Measurements from ENCODE around the gene CYP27B1.

- TF ChIP-seq, protein P1, sequence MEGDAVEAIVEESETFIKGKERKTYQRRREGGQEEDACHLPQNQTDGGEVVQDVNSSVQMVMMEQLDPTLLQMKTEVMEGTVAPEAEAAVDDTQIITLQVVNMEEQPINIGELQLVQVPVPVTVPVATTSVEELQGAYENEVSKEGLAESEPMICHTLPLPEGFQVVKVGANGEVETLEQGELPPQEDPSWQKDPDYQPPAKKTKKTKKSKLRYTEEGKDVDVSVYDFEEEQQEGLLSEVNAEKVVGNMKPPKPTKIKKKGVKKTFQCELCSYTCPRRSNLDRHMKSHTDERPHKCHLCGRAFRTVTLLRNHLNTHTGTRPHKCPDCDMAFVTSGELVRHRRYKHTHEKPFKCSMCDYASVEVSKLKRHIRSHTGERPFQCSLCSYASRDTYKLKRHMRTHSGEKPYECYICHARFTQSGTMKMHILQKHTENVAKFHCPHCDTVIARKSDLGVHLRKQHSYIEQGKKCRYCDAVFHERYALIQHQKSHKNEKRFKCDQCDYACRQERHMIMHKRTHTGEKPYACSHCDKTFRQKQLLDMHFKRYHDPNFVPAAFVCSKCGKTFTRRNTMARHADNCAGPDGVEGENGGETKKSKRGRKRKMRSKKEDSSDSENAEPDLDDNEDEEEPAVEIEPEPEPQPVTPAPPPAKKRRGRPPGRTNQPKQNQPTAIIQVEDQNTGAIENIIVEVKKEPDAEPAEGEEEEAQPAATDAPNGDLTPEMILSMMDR (IDR thresholded peaks at IDR 0.05) = no peak
- TF ChIP-seq POLR2A (IDR thresholded peaks at IDR 0.05) = no peak
These were observed 4.4 kb downstream of the CYP27B1 start for GRCh38 chr12:57762463-57762862.
